CMK (cell line): ENCODE data around the gene PPP3R2.
"Not testable (repeated sequence)": the region's sequence is repeated elsewhere in the genome, so short reads cannot be mapped to it uniquely, and the experiment has no call there.

ENCODE experiments used
- DNase-seq: peaks from one replicate; pipeline ENCODE4 v3.0.0-alpha.2; 2010; ENCODE audit warnings: low read depth

The PPP3R2 gene

GRCh38 chr9:101587332-101588043, 7.3 kb downstream of the PPP3R2 start:
- DNase-seq = no peak

- no peak for DNase-seq
Observed at GRCh38 chr9:101586651-101587050, 8.1 kb downstream of the PPP3R2 start.

DNA sequence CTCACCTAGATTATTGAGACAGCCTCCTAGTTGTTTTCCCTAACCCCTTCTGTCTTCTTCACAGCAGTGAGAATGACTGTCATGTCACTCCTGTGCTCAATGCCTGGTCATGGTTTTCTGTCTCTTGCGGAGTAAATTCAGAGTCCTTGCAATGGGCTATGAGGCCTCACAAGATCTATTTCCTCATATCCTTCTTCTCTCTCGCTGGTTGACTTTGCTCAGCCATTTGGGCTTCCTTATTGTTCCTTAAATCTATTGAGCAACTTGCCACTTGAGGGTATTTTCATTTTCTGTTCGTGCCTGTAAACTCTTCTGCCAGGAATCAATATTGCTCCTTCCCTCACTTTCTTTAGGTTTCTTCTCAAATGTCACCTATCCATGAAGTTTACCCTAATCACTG, 9.0 kb downstream of the PPP3R2 start:
- no peak for DNase-seq

DNA sequence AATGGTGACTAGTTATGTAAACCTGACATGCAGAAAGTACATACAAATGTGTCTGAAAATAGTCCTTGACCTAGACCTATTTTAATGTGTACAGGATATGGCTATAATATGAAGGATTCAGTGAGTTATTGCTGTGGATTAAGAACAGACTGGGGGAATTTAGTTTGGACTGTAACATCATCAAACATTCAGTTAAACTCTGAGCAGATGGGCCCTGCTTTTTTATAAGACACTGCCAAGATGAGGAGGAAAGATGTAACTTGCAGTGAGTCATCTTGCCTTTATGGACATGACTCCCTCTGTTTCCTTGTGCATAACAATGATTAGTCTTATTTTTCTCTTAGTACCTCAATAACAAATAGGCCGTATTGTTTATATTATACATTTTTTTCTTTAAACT, 12.2 kb downstream of the PPP3R2 start:
- DNase-seq = no peak

DNA sequence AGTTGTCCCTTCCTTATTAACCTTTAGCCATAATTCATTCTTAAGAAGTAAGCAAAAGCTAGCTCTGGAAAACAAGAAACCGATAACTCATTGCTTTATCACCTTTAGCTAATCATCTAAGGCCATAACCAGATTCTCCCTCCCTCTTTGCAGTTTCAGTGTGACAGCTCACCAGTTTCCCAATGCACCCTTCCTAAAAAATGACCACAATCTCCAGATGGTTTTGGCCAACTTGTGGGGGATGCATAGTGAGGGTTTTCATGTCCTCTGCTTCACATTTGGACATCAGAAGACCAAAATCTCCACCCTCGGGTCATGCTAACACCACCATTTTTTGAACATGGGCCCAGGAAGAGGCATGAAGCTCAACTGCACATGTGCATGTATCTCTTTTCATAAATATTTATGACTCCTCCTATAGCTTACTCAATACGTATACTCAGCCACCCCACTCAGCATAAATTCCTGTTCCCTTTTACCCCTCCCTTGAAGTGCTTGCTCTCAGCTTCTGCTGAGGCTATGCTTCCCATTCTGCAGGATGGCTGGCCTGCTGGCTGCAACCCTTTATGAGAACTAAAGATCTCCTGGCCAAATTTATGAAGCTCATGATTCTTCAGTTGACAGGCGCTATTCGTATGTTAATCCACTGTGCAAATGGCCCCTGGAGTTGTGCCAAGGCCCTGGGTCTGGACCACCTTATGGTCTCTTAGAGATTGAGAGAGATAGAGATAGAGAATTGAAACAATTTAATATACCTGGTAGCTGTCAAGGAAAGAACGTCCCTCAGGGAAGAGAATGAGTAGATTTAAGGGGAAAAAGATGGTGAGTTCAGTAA, 14.8 kb downstream of the PPP3R2 start:
- DNase-seq = no peak

DNA sequence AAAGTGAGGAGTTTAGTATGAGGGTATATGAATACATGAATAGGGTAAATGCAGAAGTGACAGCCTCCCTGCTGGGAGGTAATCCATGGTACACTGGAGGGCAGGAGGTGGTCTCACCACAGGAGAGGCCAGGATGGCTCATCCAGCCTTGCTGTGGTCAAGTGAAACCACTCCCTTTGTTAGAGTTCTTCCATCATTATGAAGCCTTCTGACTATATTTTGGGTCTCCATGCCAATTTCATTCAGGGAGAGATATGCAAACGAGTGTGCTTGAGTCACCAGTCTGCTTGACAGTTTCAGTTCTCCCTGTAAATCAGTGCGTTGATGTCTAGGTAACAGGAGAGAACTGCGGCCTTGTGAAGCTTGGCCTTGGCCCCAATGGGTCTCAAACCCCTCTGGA, 16.4 kb downstream of the PPP3R2 start:
- no peak for DNase-seq

- DNase-seq = no peak
Observed at GRCh38 chr9:101574731-101575333, 19.9 kb downstream of the PPP3R2 start.

DNA sequence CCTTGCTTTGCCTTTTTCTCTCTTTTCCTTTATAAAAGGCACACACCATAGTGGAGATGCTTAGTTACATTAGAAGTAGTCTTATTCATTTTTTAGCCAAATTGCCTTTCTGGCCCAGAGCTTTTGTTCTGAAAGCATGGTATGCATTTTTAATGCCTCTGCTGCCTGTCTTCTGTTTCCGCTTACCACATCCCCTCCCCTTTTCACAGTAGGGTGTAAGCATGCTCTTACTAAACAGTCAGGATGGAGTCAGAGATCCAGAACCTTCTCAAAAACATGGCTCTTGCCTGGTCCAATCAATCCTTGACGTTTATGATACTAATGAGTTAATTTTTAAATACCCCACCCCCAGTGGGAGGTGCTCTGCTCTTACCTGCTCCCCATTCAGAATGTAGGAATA, 22.5 kb downstream of the PPP3R2 start:
- DNase-seq = no peak

GRCh38 chr9:101571114-101571513, 23.7 kb downstream of the PPP3R2 start:
- DNase-seq = no peak

- peak; percentile 70 for DNase-seq
Observed at GRCh38 chr9:101569741-101570501, 24.8 kb downstream of the PPP3R2 start.

GRCh38 chr9:101567725-101568350, 26.9 kb downstream of the PPP3R2 start:
- no peak for DNase-seq

DNA sequence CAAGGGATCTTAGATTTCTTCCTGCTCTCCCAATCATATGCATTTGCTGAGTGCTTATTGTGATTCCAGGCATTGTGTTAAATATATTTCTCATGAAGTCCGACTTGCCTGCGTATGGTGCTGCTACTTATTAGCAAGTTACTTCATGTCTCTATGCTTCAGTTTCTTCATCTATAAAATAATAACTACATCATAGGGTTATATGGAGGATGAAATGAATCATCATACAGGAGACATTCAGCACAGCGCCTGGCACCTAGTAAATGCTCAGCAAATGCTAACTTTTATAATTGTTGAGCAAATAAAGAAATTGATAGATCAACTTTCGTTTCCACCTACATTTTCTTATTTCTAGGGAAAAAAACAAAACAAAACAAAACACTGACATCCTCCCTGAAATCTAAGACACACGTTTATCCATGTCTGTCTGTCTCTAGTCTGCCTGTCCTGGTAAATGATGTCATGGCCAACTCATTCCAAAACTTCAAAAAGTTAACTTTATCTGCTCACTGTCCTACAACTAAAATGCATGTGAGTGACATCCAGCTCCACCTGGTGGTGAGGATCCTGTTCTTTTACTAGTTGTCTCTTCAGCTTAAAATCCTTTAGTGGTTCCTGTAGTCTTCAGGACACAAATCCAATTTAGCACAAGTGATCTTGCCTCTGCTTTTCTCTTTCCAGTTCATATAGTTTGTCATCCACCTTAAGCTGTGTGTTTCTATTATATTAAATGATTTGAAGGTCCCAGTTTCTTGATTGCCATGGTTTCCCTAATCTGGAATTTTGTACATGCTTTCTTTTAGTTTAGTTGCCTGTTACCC, 27.7 kb downstream of the PPP3R2 start:
- peak; percentile 21 for DNase-seq

- no peak for DNase-seq
Observed at GRCh38 chr9:101564252-101564651, 30.5 kb downstream of the PPP3R2 start.

GRCh38 chr9:101562966-101563365, 31.8 kb downstream of the PPP3R2 start:
- DNase-seq = no peak

- no peak for DNase-seq
Observed at GRCh38 chr9:101561740-101562139, 33.0 kb downstream of the PPP3R2 start.

GRCh38 chr9:101549472-101550098, 45.2 kb downstream of the PPP3R2 start:
- DNase-seq = not testable (repeated sequence)

GRCh38 chr9:101543098-101543735, 51.6 kb downstream of the PPP3R2 start:
- no peak for DNase-seq
